Subcutaneous adipose tissue (tissue), 4 donors: ENCODE results near the gene UNC5B. TPM values are rescaled to one million over a fixed set of nuclear protein-coding genes. Genes with fewer than 3 reads are reported as not detected.

ENCODE experiments used
- total RNA-seq, 4 donors: library from RNA; depleted of rRNA; stranded (reverse); fragments of >200 nt; gene quantifications; one replicate each; pipeline ENCODE4 v1.1.0, GENCODE V29; 2016
- TF ChIP-seq, protein P1 (sequence below): fragments of 450-650 bp; IDR thresholded peaks from one replicate; pipeline ENCODE4 v1.5.1; 2016; ENCODE audit warnings: low read depth, mild to moderate bottlenecking, control low read depth, antibody characterized with exemption, moderate library complexity

Gene UNC5B
- total RNA-seq, 4 donors from 2014 or later, result 0.22 to 1.1 (median 0.91) TPM

DNA sequence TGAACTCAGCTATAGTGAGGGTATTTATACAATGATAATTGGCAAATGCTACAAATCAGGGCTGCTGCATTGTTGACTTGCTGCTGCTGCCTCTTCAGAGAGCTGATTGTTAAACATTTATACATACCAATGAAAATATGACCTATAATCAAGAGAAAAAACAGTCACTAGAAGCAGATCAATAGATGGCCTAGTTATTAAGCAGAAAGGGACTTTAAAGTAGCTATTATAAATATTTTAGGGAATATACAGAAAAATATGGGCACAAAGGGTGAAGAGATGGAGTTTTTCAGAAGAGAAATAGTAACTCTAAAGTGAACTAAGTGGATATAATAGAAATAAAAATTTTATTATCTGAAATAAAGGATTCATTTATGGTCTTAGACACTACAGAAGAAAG is 14.4 kb upstream of the UNC5B start:
- TF ChIP-seq, protein P1, sequence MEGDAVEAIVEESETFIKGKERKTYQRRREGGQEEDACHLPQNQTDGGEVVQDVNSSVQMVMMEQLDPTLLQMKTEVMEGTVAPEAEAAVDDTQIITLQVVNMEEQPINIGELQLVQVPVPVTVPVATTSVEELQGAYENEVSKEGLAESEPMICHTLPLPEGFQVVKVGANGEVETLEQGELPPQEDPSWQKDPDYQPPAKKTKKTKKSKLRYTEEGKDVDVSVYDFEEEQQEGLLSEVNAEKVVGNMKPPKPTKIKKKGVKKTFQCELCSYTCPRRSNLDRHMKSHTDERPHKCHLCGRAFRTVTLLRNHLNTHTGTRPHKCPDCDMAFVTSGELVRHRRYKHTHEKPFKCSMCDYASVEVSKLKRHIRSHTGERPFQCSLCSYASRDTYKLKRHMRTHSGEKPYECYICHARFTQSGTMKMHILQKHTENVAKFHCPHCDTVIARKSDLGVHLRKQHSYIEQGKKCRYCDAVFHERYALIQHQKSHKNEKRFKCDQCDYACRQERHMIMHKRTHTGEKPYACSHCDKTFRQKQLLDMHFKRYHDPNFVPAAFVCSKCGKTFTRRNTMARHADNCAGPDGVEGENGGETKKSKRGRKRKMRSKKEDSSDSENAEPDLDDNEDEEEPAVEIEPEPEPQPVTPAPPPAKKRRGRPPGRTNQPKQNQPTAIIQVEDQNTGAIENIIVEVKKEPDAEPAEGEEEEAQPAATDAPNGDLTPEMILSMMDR, result no peak

DNA sequence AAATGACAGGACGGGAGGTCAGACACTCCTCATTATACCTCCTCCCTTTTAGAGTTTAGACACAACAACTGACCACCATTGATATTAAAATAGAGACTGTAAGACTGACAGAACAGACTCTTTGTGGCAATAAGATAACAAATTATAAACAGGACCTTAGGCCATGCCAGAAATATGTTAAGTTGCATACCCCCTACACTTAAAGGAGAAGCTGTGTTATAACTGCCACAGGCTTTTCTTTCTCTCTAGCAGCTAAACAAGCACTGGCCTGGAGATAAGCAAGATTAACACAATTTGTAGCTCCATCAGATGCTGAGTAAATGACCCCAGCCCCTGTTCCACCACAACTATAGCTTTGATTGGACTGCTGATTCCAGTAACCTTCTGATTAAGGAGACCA is 10.5 kb upstream of the UNC5B start:
- TF ChIP-seq, protein P1, result no peak

DNA sequence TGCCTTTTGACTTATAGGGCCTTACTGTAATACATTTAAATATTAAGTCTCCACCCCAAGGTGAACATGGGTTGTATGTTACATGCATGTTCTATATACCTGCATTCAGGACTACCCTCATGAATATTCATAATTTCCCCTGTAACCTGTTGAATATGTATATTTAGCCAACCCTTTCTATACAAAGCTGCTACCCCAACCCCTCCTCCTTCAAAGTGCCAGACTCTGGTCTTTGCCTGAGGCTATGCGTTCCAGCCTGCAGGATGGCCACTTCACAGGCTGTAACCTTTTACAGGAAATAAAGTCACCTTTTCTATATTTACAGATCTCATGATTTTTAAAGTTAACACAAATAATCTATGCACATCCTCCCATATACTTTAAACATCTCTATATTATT is 10.1 kb upstream of the UNC5B start:
- TF ChIP-seq, protein P1, result no peak

DNA sequence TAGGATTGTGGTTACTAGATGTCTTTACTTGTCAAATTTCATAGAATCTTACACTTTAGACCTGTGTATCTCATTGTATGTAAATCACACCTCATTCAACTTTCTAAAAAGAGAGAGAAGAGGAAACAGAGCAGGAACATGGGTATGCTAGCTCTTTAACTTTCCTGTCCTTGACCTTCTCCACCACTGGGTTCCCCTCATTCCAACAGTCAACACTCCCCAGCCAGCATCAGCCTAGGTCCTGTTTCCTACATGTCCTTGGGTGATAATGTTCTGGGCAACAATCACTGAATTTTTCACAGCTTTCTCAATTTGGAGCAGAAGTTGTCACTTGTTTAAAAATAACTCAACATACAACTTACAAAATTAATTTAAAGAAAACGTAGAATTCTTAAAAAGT is 9.2 kb upstream of the UNC5B start:
- TF ChIP-seq, protein P1, result no peak

DNA sequence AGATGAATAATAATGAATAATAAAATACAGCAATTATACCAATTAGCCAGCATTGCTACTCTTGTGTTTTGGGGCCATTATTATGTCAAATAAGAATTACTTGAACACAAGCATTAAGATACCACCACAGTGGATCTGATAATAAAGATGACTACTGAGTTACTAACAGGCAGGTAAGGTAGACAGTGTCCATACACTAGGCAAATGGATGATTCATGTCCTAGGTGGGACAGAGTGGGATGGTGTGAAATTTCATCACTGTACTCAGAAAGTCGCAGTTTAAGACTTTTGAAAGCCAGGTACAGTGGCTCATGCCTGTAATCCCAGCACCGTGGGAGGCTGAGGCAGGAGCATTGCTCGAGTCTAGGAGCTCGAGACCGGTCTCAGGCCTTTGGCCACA is 8.7 kb upstream of the UNC5B start:
- TF ChIP-seq, protein P1, result no peak

DNA sequence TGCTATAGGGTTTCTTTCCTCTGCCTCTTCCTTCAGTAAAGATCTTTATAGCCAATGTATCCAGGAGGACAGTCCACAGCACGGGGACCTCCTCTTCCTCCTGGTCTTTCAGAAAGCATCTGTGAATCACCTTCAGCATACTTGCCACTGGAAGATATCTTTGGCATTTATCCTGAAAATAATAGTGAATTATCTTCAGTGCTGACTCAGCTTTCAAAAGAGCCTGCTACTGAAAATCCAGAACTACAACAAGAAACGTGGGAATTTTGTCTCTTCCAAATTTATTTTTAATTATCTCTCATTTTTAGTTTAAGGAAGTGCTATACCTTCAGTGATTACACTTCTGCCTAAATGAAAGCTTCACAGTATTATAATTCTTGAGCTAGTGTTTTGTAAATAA is 7.6 kb upstream of the UNC5B start:
- TF ChIP-seq, protein P1, result no peak

DNA sequence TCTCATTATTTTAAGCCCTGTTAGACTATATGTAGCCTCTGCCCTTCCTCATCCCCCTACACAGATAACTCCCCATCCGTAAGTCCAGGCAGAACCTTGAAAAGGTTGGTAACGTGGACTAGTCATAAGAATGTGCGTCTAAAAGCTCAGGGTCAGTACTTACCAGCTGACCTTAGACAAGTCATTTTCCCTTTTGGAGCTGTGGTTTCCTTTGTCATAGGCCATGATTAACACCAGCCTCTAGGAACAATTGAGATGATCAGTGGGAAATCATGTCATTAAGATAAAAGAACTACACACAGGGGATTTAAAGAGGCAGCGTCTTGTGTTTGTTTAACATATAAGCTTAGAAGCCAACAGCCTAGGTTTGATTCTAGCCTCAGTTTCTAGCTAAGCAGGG is 6.9 kb upstream of the UNC5B start:
- TF ChIP-seq, protein P1, result no peak
